NB4 (cell line): ENCODE data around the gene HOXC5.

Experiments
- POLR2A ChIP-seq: IDR thresholded peaks from 2 replicates; pipeline ENCODE4 v1.6.1; 2011; ENCODE audit warnings: mild to moderate bottlenecking; ENCODE audit not compliant: insufficient read length; ENCODE audit errors: extremely low read depth
- TF ChIP-seq, protein P1 (sequence below): IDR thresholded peaks from one replicate; pipeline ENCODE4 v1.5.1; 2012; ENCODE audit warnings: low read depth, low read length

DNA sequence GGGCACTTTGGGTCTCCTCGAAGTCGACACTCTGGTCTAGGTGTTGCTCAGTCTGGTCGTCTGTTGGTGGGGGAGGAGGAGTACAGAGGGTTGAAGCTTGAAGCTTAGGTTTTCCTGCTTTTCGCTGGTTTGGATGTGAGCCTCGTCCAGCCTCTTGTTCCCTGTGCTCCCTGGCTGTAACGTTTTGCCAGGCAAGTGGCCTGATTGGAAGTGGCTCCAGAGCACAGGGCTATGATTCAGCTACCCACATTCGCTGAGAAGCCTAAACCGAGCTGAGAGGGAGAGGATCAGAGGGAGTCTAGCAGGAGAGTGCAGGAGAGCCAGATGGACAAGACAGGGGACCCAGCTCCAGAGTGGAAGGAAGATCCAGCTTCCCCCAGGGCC, 41.8 kb upstream of the HOXC5 start:
- TF ChIP-seq, protein P1, sequence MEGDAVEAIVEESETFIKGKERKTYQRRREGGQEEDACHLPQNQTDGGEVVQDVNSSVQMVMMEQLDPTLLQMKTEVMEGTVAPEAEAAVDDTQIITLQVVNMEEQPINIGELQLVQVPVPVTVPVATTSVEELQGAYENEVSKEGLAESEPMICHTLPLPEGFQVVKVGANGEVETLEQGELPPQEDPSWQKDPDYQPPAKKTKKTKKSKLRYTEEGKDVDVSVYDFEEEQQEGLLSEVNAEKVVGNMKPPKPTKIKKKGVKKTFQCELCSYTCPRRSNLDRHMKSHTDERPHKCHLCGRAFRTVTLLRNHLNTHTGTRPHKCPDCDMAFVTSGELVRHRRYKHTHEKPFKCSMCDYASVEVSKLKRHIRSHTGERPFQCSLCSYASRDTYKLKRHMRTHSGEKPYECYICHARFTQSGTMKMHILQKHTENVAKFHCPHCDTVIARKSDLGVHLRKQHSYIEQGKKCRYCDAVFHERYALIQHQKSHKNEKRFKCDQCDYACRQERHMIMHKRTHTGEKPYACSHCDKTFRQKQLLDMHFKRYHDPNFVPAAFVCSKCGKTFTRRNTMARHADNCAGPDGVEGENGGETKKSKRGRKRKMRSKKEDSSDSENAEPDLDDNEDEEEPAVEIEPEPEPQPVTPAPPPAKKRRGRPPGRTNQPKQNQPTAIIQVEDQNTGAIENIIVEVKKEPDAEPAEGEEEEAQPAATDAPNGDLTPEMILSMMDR: no peak
- TF ChIP-seq POLR2A: no peak
